SU-DHL-6 (cell line): ENCODE data around the gene PDE4D.
"Not testable (repeated sequence)": the region's sequence is repeated elsewhere in the genome, so short reads cannot be mapped to it uniquely, and the experiment has no call there.

Source experiments
- H2AFZ ChIP-seq: fragments of 200-600 bp; sonication (generic); 2 replicates; pipeline ENCODE4 v1.6.1; 2014; ENCODE audit warnings: low read depth, mild to moderate bottlenecking, moderate library complexity, mixed read lengths, antibody characterized with exemption, low read length; ENCODE audit not compliant: severe bottlenecking
- H3F3A ChIP-seq: fragments of 200-600 bp; shearing (Covaris generic); 2 replicates; pipeline ENCODE4 v1.6.0; 2016; ENCODE audit warnings: antibody characterized with exemption, mild to moderate bottlenecking; ENCODE audit not compliant: insufficient read depth
- H3K27ac ChIP-seq: fragments of 200-600 bp; sonication (generic); 2 replicates; pipeline ENCODE4 v1.5.1; 2016; ENCODE audit warnings: low read depth, mild to moderate bottlenecking, low read length, moderate library complexity, mixed read lengths
- H3K27me3 ChIP-seq: fragments of 200-600 bp; sonication (generic), shearing (Covaris generic); 2 replicates; pipeline ENCODE4 v1.6.0; 2014; ENCODE audit warnings: mild to moderate bottlenecking, low read length
- H3K36me3 ChIP-seq: fragments of 200-600 bp; sonication (generic); 2 replicates; pipeline ENCODE4 v1.6.1; 2014; ENCODE audit warnings: mild to moderate bottlenecking, low read length, mixed read lengths
- H3K4me2 ChIP-seq: fragments of 300-600, 200-600 bp; shearing (Covaris generic), sonication (generic); 2 replicates; pipeline ENCODE4 v1.6.0; 2014; ENCODE audit warnings: low read length, low read depth, mild to moderate bottlenecking; ENCODE audit not compliant: poor library complexity, severe bottlenecking
- H3K4me3 ChIP-seq: fragments of 200-600 bp; sonication (generic); 2 replicates; pipeline ENCODE4 v1.5.1; 2014; ENCODE audit warnings: antibody characterized with exemption, low read length, mild to moderate bottlenecking, mixed read lengths; ENCODE audit not compliant: insufficient read depth, poor library complexity, severe bottlenecking
- H3K79me2 ChIP-seq: fragments of 200-600 bp; sonication (generic); 2 replicates; pipeline ENCODE4 v1.6.1; 2014; ENCODE audit warnings: mild to moderate bottlenecking, low read length, moderate library complexity; ENCODE audit not compliant: insufficient read depth
- H3K9ac ChIP-seq: fragments of 200-600 bp; sonication (generic); 2 replicates; pipeline ENCODE4 v1.7.0; 2014; ENCODE audit warnings: mild to moderate bottlenecking, low read length
- H3K9me2 ChIP-seq: fragments of 200-600 bp; sonication (generic); replicated peaks from 2 replicates; pipeline ENCODE4 v1.6.1; 2014; ENCODE audit warnings: low read length; ENCODE audit not compliant: insufficient read depth
- H3K9me3 ChIP-seq: fragments of 200-600 bp; sonication (generic); 2 replicates; pipeline ENCODE4 v1.6.1; 2014; ENCODE audit warnings: low read length, mixed read lengths; ENCODE audit not compliant: insufficient read depth
- H4K20me1 ChIP-seq: fragments of 200-600 bp; sonication (generic); 2 replicates; pipeline ENCODE4 v1.6.1; 2014; ENCODE audit warnings: low read depth, mild to moderate bottlenecking, antibody characterized with exemption, low read length, moderate library complexity, mixed read lengths
- EZH2phosphoT487 ChIP-seq: fragments of 200-600 bp; sonication (generic), shearing (Covaris generic); conservative IDR thresholded peaks from 2 replicates; pipeline ENCODE4 v1.6.1; 2018; ENCODE audit warnings: mild to moderate bottlenecking, antibody characterized with exemption, low read length, moderate library complexity, mixed read lengths
- TF ChIP-seq, protein P1 (sequence below): fragments of 200-600 bp; sonication (generic); IDR thresholded peaks from one replicate; pipeline ENCODE4 v1.5.1; 2017; ENCODE audit warnings: antibody characterized with exemption, mild to moderate bottlenecking, low read length, moderate library complexity; ENCODE audit not compliant: insufficient read depth, poor library complexity, severe bottlenecking

The PDE4D gene

GRCh38 chr5:59597690-59598546 is 295.6 kb downstream of the PDE4D start:
- no peaks in the 10 kb centered on the region for H3K27me3 ChIP-seq
- no peaks in the 10 kb centered on the region for H3K79me2 ChIP-seq
- no peaks in the 10 kb centered on the region for H3K9me2 ChIP-seq
- H2AFZ ChIP-seq, result no peak overlapping the region
- no peaks in the 10 kb centered on the region for H3F3A ChIP-seq
- no peak overlapping the region for H3K4me3 ChIP-seq
- no peak overlapping the region for H3K9ac ChIP-seq
- H3K36me3 ChIP-seq, result no peaks in the 10 kb centered on the region
- H4K20me1 ChIP-seq, result no peaks in the 10 kb centered on the region
- H3K9me3 ChIP-seq, result no peaks in the 10 kb centered on the region
- TF ChIP-seq, protein P1, sequence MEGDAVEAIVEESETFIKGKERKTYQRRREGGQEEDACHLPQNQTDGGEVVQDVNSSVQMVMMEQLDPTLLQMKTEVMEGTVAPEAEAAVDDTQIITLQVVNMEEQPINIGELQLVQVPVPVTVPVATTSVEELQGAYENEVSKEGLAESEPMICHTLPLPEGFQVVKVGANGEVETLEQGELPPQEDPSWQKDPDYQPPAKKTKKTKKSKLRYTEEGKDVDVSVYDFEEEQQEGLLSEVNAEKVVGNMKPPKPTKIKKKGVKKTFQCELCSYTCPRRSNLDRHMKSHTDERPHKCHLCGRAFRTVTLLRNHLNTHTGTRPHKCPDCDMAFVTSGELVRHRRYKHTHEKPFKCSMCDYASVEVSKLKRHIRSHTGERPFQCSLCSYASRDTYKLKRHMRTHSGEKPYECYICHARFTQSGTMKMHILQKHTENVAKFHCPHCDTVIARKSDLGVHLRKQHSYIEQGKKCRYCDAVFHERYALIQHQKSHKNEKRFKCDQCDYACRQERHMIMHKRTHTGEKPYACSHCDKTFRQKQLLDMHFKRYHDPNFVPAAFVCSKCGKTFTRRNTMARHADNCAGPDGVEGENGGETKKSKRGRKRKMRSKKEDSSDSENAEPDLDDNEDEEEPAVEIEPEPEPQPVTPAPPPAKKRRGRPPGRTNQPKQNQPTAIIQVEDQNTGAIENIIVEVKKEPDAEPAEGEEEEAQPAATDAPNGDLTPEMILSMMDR, result no peak
- no peak for TF ChIP-seq EZH2phosphoT487
- H3K27ac ChIP-seq, result no peak overlapping the region
- H3K4me2 ChIP-seq, result no peak overlapping the region

DNA sequence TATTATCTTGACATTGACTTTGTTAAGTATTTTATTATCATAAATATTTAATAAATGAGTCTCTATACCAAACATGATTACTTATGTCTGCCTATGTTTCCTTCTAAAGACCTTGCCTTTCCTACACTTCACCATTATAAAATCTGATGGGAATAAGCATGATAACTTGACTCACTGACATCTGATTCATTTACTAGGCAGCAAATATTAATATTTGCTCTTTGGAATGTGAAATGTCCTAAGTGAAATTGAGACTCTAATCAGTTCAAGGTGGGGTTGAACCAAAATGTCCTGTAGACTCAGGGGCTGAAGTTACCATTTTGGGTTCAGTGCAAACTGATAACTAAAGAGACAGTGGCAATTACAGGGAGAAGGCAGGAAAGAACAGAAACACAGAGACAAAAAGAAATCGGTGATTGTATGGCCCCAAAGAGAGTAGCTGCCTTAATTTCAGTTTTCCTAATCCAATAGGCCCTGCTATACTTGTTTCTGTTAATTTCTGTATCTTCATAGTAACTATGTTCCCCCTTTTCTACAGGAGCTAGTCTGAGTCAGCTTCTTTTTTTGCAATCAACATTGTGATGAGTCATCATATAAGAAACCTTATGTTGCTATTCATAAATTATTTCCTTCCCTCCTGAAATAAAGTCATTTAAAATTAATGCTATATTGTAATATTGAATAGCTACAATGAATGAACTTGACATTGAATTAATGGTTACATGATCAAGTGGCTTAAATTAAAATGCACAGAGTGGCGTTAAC is 296.8 kb downstream of the PDE4D start:
- TF ChIP-seq EZH2phosphoT487, result no peak
- TF ChIP-seq, protein P1, result no peak
- Histone ChIP-seq H3K9me3 (no peaks in the 10 kb centered on the region), H4K20me1 (no peaks in the 10 kb centered on the region), H2AFZ (no peak overlapping the region), H3K36me3 (no peaks in the 10 kb centered on the region), H3K27ac (no peak overlapping the region), H3K4me2 (no peak overlapping the region), H3K9ac (no peak overlapping the region), H3F3A (no peaks in the 10 kb centered on the region), H3K9me2 (no peaks in the 10 kb centered on the region), H3K79me2 (no peaks in the 10 kb centered on the region), H3K4me3 (no peak overlapping the region), H3K27me3 (no peaks in the 10 kb centered on the region)

DNA sequence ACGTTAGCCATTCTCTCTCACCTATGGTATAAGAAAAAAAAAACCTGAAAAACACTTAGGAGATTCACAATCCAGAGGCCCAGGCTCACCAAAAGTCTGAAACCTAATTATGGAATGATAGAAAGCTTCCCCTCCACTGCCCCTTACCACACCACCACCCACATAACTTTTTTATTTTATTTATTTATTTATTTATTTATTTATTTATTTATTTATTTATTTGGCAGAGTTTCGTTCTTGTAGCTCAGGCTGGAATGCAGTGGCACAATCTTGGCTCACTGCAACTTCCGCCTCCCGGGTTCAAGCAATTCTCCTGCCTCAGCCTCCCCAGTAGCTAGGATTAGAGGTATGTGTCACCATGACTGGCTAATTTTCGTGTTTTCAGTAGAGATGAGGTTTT is 299.4 kb downstream of the PDE4D start:
- H3K9me3 ChIP-seq, H3K27ac ChIP-seq, H2AFZ ChIP-seq, H3K79me2 ChIP-seq, H3K9me2 ChIP-seq, H3K4me2 ChIP-seq, H3K9ac ChIP-seq, H4K20me1 ChIP-seq, H3K4me3 ChIP-seq, H3F3A ChIP-seq, H3K36me3 ChIP-seq, H3K27me3 ChIP-seq: not testable (repeated sequence)

GRCh38 chr5:59593439-59594007 is 300.0 kb downstream of the PDE4D start:
- Histone ChIP-seq H3K36me3 (no peaks in the 10 kb centered on the region), H3K4me3 (no peak overlapping the region), H4K20me1 (no peaks in the 10 kb centered on the region), H3K27me3 (no peaks in the 10 kb centered on the region), H3K27ac (no peak overlapping the region), H2AFZ (no peak overlapping the region), H3K9me3 (no peaks in the 10 kb centered on the region), H3K4me2 (no peak overlapping the region), H3K9me2 (no peaks in the 10 kb centered on the region), H3K9ac (no peak overlapping the region), H3F3A (no peaks in the 10 kb centered on the region), H3K79me2 (no peaks in the 10 kb centered on the region)
- TF ChIP-seq, protein P1, result no peak
- TF ChIP-seq EZH2phosphoT487, result no peak
